Neural progenitor cell (in vitro differentiated cells): Measurements from ENCODE around the gene TIAM1.

ENCODE experiments used
- CTCF ChIP-seq: fragments of 200-600 bp; sonication (generic); IDR thresholded peaks from 2 replicates; pipeline ENCODE4 v1.5.1; 2017; ENCODE audit warnings: antibody characterized with exemption, mild to moderate bottlenecking
- EZH2phosphoT487 ChIP-seq: fragments of 200-600 bp; sonication (generic); IDR thresholded peaks from 2 replicates; pipeline ENCODE4 v1.6.1; 2017; ENCODE audit warnings: antibody characterized with exemption

DNA sequence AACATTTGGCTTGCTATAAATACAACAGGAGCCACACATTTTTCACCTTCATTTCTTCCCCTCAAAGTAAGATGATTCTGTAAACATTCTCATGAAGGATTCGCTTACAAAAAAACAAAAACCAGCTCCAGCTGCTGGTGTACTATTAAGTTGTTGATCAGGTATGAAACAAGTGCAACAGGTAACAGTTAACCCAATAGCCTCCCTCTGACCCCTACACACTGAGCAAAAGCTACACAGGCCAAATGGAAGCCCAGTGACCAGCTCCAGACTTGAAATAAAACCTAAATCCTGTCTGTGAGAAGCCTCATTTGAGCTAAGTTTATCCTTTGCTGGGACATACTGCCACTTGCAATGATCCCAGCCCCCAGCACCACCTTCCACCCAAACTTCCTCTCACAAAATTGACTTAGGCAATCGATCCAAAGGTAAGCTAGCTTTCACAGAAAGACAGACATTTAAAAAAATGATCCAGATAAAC lies 991 bp downstream of the TIAM1 start:
- TF ChIP-seq CTCF (no peak), EZH2phosphoT487 (no peak)
